HG03064 (cell line): Measurements from ENCODE around the gene STN1.

Source experiments
- ATAC-seq: cut with Tn5 transposase; IDR thresholded peaks from one replicate; pipeline ENCODE4 v1.9.1; 2021; ENCODE audit warnings: low read depth; ENCODE audit not compliant: unreplicated experiment

The STN1 gene

DNA sequence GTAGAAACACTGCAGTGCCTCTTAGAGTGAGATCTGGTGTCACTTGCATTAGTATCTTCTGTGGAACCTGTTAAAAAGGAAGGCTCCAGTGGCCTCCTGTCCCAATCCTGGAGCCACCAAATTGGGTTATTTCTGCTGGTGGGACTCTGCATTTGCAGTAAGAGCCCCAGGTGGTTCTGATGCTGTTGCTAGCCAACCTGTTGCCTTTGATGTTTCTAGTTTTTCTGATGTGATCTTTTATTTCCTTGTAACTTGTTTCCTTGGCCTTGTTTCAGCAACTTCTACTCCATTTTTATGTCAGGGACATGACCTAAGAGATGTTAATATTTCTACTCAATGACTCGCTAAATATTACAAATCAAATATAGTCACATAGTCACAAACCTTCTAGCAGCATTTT lies 12.5 kb upstream of the STN1 start:
- ATAC-seq, result no peak

DNA sequence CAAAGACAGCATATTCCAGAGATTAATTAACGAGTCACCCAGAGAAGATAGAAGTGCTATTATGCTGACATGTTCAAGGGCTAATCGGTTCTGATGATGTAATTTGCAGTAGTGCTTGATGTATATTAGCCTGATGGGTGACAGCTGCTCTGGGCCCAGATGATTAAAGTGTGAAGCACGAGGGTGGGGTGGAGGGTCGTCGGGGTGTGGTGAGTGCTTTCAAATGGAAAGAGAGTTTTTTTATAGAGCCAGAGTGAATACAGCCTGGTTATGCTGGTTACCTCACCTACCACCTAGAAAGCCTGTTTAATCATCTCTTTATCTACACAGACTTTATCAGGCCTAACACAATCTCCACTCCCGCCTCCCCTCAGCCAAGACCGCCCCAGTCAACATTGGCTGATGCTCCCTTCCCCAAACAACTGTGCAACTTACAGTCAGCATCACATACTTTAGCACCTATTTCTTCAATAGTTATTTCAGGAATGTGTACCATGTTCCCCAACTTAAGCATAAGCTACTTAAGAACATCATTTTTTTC lies 11.5 kb upstream of the STN1 start:
- ATAC-seq, result no peak

- ATAC-seq, result no peak
Observed at GRCh38 chr10:103928784-103929183, 10.8 kb upstream of the STN1 start.

DNA sequence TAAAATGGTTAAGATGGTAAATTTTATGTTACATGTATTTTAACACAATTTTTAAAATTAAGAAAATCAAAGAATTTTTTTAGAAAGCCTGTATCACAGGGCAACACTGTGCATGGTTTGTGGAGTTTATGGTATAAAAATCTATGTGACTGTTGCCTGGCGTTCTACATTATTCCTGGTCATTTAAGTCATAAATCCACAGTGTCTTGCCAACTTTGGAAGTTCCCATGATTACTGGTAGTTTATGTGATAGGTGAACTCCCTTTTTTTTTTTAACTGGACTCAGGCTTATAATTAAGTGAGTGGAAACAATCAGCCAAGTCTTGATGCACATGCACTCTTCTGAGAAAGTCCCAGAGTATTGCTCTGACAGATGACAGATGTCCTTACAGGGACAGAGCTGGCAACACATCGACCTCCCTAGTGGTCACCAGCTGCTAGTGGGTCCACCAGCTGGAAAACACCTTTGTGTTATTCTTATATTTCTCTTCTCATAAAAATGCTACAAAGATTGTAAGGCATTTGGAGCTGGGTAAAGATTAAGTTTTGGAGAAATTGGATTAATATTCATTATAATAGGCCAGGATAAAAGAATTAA lies 8.8 kb upstream of the STN1 start:
- no peak for ATAC-seq

GRCh38 chr10:103925591-103925990 lies 7.6 kb upstream of the STN1 start:
- no peak for ATAC-seq

DNA sequence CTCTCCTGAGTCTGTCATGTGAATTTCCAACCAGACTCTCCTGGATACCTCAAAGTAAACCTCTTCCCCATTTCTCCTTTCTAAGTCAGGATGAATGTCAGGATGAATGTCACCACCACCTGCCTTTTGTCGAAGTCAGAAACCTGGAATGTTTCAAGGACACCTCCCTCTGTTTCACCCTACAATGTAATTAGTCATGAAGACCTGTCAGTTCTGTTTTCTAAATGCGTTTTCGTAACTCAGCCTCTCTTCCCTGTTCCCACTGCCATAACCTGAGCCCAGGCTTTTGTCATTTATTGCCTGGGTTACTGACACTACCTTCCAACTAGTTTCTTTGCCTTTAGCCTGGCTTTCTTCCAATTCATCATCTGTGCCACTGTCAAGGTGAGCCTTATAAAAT lies 5.5 kb upstream of the STN1 start:
- no peak for ATAC-seq

DNA sequence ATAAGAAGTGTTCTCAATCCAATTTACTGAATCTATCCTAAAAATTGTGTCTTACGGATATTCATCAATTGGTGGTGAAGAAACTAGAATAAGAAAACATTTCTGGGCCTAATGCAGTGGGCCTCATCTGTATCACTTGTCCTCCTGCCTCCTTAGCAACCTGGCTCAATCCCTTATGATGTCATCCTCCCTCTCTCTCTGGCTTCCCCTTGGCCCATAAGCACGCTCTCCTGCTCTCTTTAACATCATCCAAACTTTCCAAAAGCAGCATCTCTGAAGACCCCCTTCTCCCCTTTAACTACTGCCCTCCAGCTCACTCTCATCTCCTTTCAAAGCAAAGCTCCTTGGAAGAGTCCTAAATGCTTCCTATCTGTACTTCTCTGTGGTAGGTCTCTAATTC lies 4.7 kb upstream of the STN1 start:
- no peak for ATAC-seq

GRCh38 chr10:103921750-103922195 lies 3.8 kb upstream of the STN1 start:
- ATAC-seq, result no peak

GRCh38 chr10:103921248-103921647 lies 3.3 kb upstream of the STN1 start:
- ATAC-seq, result no peak

DNA sequence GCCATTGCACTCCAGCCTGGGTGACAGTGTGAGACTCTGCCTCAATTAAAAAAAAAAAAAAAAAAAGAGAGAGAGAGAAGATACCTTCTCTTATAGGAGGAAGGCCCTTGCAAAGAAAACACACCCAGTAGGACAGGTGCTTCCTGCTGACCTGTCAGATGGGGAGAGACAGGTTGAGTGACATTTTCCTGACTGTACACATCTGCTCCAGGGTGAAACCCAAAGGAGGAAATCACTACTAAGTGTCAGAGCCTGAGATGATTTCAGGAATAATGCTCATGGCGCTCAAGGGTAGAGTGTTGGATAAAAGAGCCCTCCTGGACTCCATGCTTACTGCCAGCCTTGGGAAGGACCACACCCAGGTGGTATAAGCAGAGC lies 1.7 kb upstream of the STN1 start:
- no peak for ATAC-seq

GRCh38 chr10:103917302-103918052 lies 507 bp downstream of the STN1 start:
- ATAC-seq, result peak; percentile 2

GRCh38 chr10:103916876-103917275 lies 1.1 kb downstream of the STN1 start:
- no peak for ATAC-seq

DNA sequence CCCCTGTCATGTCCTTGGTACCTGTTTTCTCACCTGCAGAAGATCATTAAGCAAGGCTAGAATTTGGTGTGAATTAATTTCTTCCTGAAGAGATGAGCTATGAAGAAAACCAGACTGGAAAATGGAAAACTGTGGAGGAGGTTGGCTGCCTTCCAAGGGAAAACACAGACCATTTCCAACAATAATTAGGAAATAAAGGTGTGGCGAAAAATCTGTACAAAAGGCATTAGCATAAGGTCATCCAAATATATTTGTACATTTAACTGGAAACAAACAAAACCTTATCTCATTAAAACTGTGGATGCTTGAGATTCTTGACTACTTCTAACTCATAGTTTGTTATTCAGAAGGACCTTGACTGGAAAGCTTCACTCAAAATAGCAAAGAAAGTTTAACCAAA lies 1.7 kb downstream of the STN1 start:
- no peak for ATAC-seq

- no peak for ATAC-seq
Observed at GRCh38 chr10:103915796-103916195, 2.2 kb downstream of the STN1 start.

GRCh38 chr10:103912759-103913158 lies 5.2 kb downstream of the STN1 start:
- no peak for ATAC-seq

DNA sequence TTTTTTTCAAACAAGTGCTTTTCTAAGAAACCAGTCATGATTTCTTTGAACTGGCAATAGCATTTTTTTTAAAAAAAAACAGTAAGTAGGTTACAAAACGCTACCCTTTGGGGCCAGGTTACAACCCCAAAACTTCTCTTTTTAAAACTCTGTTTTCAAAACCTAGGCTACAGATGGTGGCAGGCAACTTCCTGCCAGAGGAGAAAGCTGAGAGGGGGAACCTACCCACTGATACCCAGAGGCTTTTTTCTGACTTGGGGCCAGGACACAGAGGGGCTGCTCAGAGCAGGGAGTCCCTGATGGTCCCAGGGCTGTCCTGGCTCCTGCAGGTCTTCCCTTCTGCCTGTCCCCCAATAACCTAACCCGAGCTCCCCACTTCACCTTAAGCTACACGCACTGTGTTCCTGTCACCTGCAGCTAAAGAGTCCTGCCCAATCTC lies 6.9 kb downstream of the STN1 start:
- no peak for ATAC-seq

GRCh38 chr10:103910442-103911012 lies 7.5 kb downstream of the STN1 start:
- ATAC-seq, result no peak

DNA sequence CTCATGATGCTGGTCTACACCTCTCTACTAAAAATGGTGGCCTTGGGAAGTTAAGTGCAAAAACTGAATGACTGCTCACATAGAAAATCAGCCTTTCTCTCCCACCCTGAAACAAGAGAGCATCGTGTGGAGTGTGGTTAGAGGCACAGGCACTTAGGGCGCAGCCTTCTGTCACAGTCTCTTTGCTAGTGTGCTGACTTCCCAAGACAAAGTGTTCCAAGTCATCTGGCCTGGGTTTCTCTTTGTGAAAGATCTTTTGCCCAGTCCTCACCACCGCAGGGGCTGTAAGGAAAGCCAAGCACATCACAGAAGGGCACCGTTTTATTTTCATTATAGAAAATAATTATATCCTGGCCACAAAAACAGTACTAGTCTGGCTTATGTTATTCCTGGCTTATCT lies 12.5 kb downstream of the STN1 start:
- no peak for ATAC-seq

GRCh38 chr10:103901299-103901698 lies 16.7 kb downstream of the STN1 start:
- no peak for ATAC-seq

- no peak for ATAC-seq
Observed at GRCh38 chr10:103899312-103899711, 18.7 kb downstream of the STN1 start.

GRCh38 chr10:103897241-103897774 lies 20.7 kb downstream of the STN1 start:
- no peak for ATAC-seq
